SK-N-SH (cell line): Measurements from ENCODE around the gene BLID.

Experiments used
- CTCF ChIP-seq: fragments of 200-600 bp; sonication (generic); IDR thresholded peaks from 2 replicates; pipeline ENCODE4 v1.6.1; 2017; ENCODE audit warnings: antibody characterized with exemption, mild to moderate bottlenecking, moderate library complexity
- EP300 ChIP-seq, 2 experiments: IDR thresholded peaks; 2 replicates each; pipeline versions ENCODE4 v1.4.0 to v1.6.1; 2012; ENCODE audit warnings: borderline replicate concordance in 1 of 2, low read depth in 1 of 2, low read length in 1 of 2
- FOXM1 ChIP-seq: IDR thresholded peaks from 2 replicates; pipeline ENCODE4 v1.4.0; 2012; ENCODE audit warnings: low read depth, mild to moderate bottlenecking
- GABPA ChIP-seq: IDR thresholded peaks from 2 replicates; pipeline ENCODE4 v1.4.0; 2012; ENCODE audit warnings: low read depth, mild to moderate bottlenecking
- IRF3 ChIP-seq: fragments of 150-350 bp; IDR thresholded peaks from 2 replicates; pipeline ENCODE4 v1.6.1; 2016; ENCODE audit warnings: mild to moderate bottlenecking, low read depth, low read length
- MXI1 ChIP-seq: IDR thresholded peaks from 2 replicates; pipeline ENCODE4 v1.6.1; 2012; ENCODE audit warnings: mild to moderate bottlenecking, low read depth, low read length, improper control_type of control experiment
- POLR2AphosphoS5 ChIP-seq: IDR thresholded peaks from 2 replicates; pipeline ENCODE4 v1.6.1; 2012; ENCODE audit warnings: low read depth, low read length
- RCOR1 ChIP-seq: fragments of 150-350 bp; IDR thresholded peaks from 2 replicates; pipeline ENCODE4 v1.6.1; 2017; ENCODE audit warnings: antibody characterized with exemption, low read length
- REST ChIP-seq: IDR thresholded peaks from 2 replicates; pipeline ENCODE4 v1.6.1; 2012; ENCODE audit warnings: mild to moderate bottlenecking, low read depth, low read length, moderate library complexity
- SIN3A ChIP-seq: IDR thresholded peaks from 2 replicates; pipeline ENCODE4 v1.6.1; 2012; ENCODE audit warnings: low read depth, mild to moderate bottlenecking, low read length, moderate library complexity, borderline replicate concordance
- SMC3 ChIP-seq: IDR thresholded peaks from 2 replicates; pipeline ENCODE4 v1.6.1; 2012; ENCODE audit warnings: low read depth, low read length, improper control_type of control experiment
- TAF1 ChIP-seq: IDR thresholded peaks from 2 replicates; pipeline ENCODE4 v1.6.1; 2012; ENCODE audit warnings: low read depth, mild to moderate bottlenecking, low read length, moderate library complexity, borderline replicate concordance
- USF2 ChIP-seq: fragments of 150-350 bp; IDR thresholded peaks from 2 replicates; pipeline ENCODE4 v1.6.1; 2017; ENCODE audit warnings: antibody characterized with exemption, low read length, low read depth, borderline replicate concordance

GRCh38 chr11:122108192-122108799 lies 7.7 kb downstream of the BLID start:
- TF ChIP-seq REST (no peak), CTCF (peak; percentile 85), SMC3 (peak; percentile 33), IRF3 (no peak), POLR2AphosphoS5 (no peak), USF2 (no peak), MXI1 (no peak), RCOR1 (no peak), EP300 (IDR thresholded peaks at IDR 0.05; ENCODE audit: borderline replicate concordance in 1 of 2, low read depth in 1 of 2, low read length in 1 of 2) (no peak), TAF1 (no peak), SIN3A (no peak), FOXM1 (no peak), GABPA (no peak)
